WTC11 (cell line): ENCODE data around the gene SLC38A6. TPM values are rescaled to one million over a fixed set of nuclear protein-coding genes. Genes with fewer than 3 reads are reported as not detected.

Source experiments
- ATAC-seq: fragments of 200-7000 bp; cut with Tn5 transposase; 2 replicates; pipeline ENCODE4 v1.10.0; 2021; ENCODE audit warnings: mild to moderate bottlenecking, moderate library complexity
- CTCF ChIA-PET: fragments of 300-600 bp; sonication (Branson Sonifier 250); formaldehyde crosslinking; loops from one replicate; lab custom pipeline; 2021; ENCODE audit warnings: antibody characterized with exemption; lab: Charles Lee
- POLR2A ChIA-PET: fragments of 350-600 bp; sonication (Branson Sonifier 250); formaldehyde crosslinking; loops from one replicate; lab custom pipeline; 2021; ENCODE audit warnings: antibody characterized with exemption; lab: Charles Lee
- DNase-seq: peaks from one replicate; pipeline ENCODE4 v3.0.0; 2021; ENCODE audit warnings: low spot score
- H3K27ac Mint-ChIP-seq: 2 replicates; pipeline ENCODE4 v1.8.0; 2021; ENCODE audit warnings: mixed read lengths
- H3K27me3 Mint-ChIP-seq: 2 replicates; pipeline ENCODE4 v1.8.0; 2021; ENCODE audit warnings: low read depth, mild to moderate bottlenecking, moderate library complexity, mixed read lengths
- H3K36me3 Mint-ChIP-seq: 2 replicates; pipeline ENCODE4 v1.8.0; 2021; ENCODE audit warnings: mixed read lengths
- H3K4me1 Mint-ChIP-seq: 2 replicates; pipeline ENCODE4 v1.8.0; 2022; ENCODE audit warnings: mixed read lengths
- H3K4me3 Mint-ChIP-seq: 2 replicates; pipeline ENCODE4 v1.8.0; 2021; ENCODE audit warnings: mild to moderate bottlenecking, moderate library complexity, mixed read lengths
- H3K9me3 Mint-ChIP-seq: 2 replicates; pipeline ENCODE4 v1.8.0; 2021; ENCODE audit warnings: mixed read lengths
- ARID4B ChIP-seq: sonication (generic); formaldehyde crosslinking; IDR thresholded peaks from 2 replicates; pipeline ENCODE4 v1.8.0; 2023; ENCODE audit warnings: missing genetic modification reagents, mild to moderate bottlenecking, borderline replicate concordance
- CTCF ChIP-seq: fragments of 200-600 bp; IDR thresholded peaks from 2 replicates; pipeline ENCODE4 v1.8.0; 2022; ENCODE audit warnings: antibody characterized with exemption
- ESRRA ChIP-seq: sonication (generic); formaldehyde crosslinking; IDR thresholded peaks from 2 replicates; pipeline ENCODE4 v1.8.1; 2022; ENCODE audit warnings: mild to moderate bottlenecking, missing genetic modification reagents, borderline replicate concordance
- IRF2 ChIP-seq: sonication (generic); formaldehyde crosslinking; IDR thresholded peaks from 2 replicates; pipeline ENCODE4 v1.8.0; 2022; ENCODE audit warnings: low read depth, missing genetic modification reagents, borderline replicate concordance
- OVOL2 ChIP-seq: fragments of 250-450 bp; sonication (Bioruptor Pico); IDR thresholded peaks from 2 replicates; pipeline ENCODE4 v1.9.0; 2021; ENCODE audit warnings: mild to moderate bottlenecking, borderline replicate concordance
- PRRX2 ChIP-seq: fragments of 250-450 bp; sonication (Bioruptor Pico); IDR thresholded peaks from 2 replicates; pipeline ENCODE4 v1.8.0; 2021; ENCODE audit warnings: mild to moderate bottlenecking
- RELA ChIP-seq: sonication (generic); formaldehyde crosslinking; IDR thresholded peaks from 2 replicates; pipeline ENCODE4 v1.8.1; 2022; ENCODE audit warnings: missing genetic modification reagents, mild to moderate bottlenecking, borderline replicate concordance
- SOX15 ChIP-seq: fragments of 250-450 bp; sonication (Bioruptor Pico); IDR thresholded peaks from 2 replicates; pipeline ENCODE4 v1.9.0; 2021; ENCODE audit warnings: mild to moderate bottlenecking
- TCF7 ChIP-seq: sonication (generic); formaldehyde crosslinking; IDR thresholded peaks from 2 replicates; pipeline ENCODE4 v1.8.0; 2022; ENCODE audit warnings: mild to moderate bottlenecking, low read depth, missing genetic modification reagents, moderate library complexity
- TEAD4 ChIP-seq: sonication (generic); formaldehyde crosslinking; IDR thresholded peaks from 2 replicates; pipeline ENCODE4 v1.8.0; 2022; ENCODE audit warnings: mild to moderate bottlenecking, missing genetic modification reagents
- TP53 ChIP-seq: sonication (generic); formaldehyde crosslinking; IDR thresholded peaks from 2 replicates; pipeline ENCODE4 v1.8.1; 2023; ENCODE audit warnings: mild to moderate bottlenecking, missing genetic modification reagents
- ZNF138 ChIP-seq: sonication (generic); formaldehyde crosslinking; conservative IDR thresholded peaks from 2 replicates; pipeline ENCODE4 v1.8.1; 2022; ENCODE audit warnings: mild to moderate bottlenecking, moderate library complexity, missing genetic modification reagents
- ZNF423 ChIP-seq: fragments of 250-450 bp; sonication (Bioruptor Pico); IDR thresholded peaks from 2 replicates; pipeline ENCODE4 v2.1.2; 2022; ENCODE audit warnings: mild to moderate bottlenecking, moderate library complexity
- ZNF512 ChIP-seq: sonication (generic); formaldehyde crosslinking; IDR thresholded peaks from 2 replicates; pipeline ENCODE4 v1.8.1; 2022; ENCODE audit warnings: missing genetic modification reagents, borderline replicate concordance
- total RNA-seq: library from RNA; stranded (reverse); gene quantifications from 3 replicates; pipeline ENCODE4 v1.2.3, GENCODE V29; 2021

SLC38A6 gene
- total RNA-seq, 1 experiment from 2014 or later: 8.7 TPM

- no peaks in the 10 kb centered on the region for H3K9me3 Mint-ChIP-seq
- no peaks in the 10 kb centered on the region for H3K36me3 Mint-ChIP-seq
- H3K4me1 Mint-ChIP-seq: peaks cover 15% of the 10 kb centered on the region
- ChIA-PET CTCF (interaction anchor here (0.6 to 1.6 kb wide), 10 partner anchors 18 to 400 kb away, joined by 3 to 6 read pairs (median 3); no protein-coding TSS in a partner anchor), POLR2A (no interaction called here)
- H3K27ac Mint-ChIP-seq: no peak overlapping the region
- DNase-seq (peak; percentile 47), ATAC-seq (peak; percentile 59; the same call in 1 of the 2 replicates)
- no peaks in the 10 kb centered on the region for H3K27me3 Mint-ChIP-seq
- H3K4me3 Mint-ChIP-seq: no peak overlapping the region
- TF ChIP-seq TP53 (CRISPR knock-in tag) (no peak), CTCF (peak; percentile 51), RELA (CRISPR knock-in tag) (no peak)
Measured at GRCh38 chr14:61025251-61026223, 44.5 kb downstream of the SLC38A6 start.

GRCh38 chr14:61026526-61026925 lies 45.5 kb downstream of the SLC38A6 start:
- H3K4me1 Mint-ChIP-seq: peaks cover 14% of the 10 kb centered on the region
- POLR2A ChIA-PET: no interaction called here

GRCh38 chr14:61031026-61031425 lies 50.0 kb downstream of the SLC38A6 start:
- ChIA-PET POLR2A (no interaction called here), CTCF (no interaction called here)
- H3K27ac Mint-ChIP-seq: no peak overlapping the region
- TF ChIP-seq ZNF423 (no peak), TEAD4 (CRISPR knock-in tag) (no peak), ESRRA (CRISPR knock-in tag) (no peak), IRF2 (CRISPR knock-in tag) (no peak), SOX15 (CRISPR knock-in tag) (no peak), ARID4B (CRISPR knock-in tag) (no peak), ZNF138 (CRISPR knock-in tag) (no peak), TCF7 (CRISPR knock-in tag) (no peak), PRRX2 (no peak)
- ATAC-seq: no peak
- DNase-seq: no peak
- H3K36me3 Mint-ChIP-seq: no peaks in the 10 kb centered on the region
- H3K4me1 Mint-ChIP-seq: peaks cover 3% of the 10 kb centered on the region
- H3K4me3 Mint-ChIP-seq: no peak overlapping the region
- no peaks in the 10 kb centered on the region; the same call in 1 of the 2 replicates for H3K27me3 Mint-ChIP-seq
- no peaks in the 10 kb centered on the region for H3K9me3 Mint-ChIP-seq

More at GRCh38 chr14:61026526-61026925, 45.5 kb downstream of the SLC38A6 start:
- DNase-seq (no peak), ATAC-seq (no peak)
- Mint-ChIP-seq H3K9me3 (no peaks in the 10 kb centered on the region), H3K27ac (no peak overlapping the region), H3K27me3 (no peaks in the 10 kb centered on the region; the same call in 1 of the 2 replicates), H3K4me3 (no peak overlapping the region), H3K36me3 (no peaks in the 10 kb centered on the region)
- CTCF ChIA-PET: interaction anchor here (1.4 to 1.6 kb wide), 3 partner anchors 370 to 401 kb away, joined by 3 to 6 read pairs (median 5); no protein-coding TSS in a partner anchor
- TF ChIP-seq OVOL2 (CRISPR knock-in tag) (no peak), ZNF512 (CRISPR knock-in tag) (no peak), RELA (CRISPR knock-in tag) (no peak)
